Fibroblast of skin of abdomen (primary cell): ENCODE results near the gene ADARB1.
"Not testable (repeated sequence)": the region's sequence is repeated elsewhere in the genome, so short reads cannot be mapped to it uniquely, and the experiment has no call there.

Experiments
- DNase-seq: peaks from one replicate; pipeline ENCODE4 v3.0.0-alpha.2; 2013

The ADARB1 gene

GRCh38 chr21:45137612-45137937, 63.2 kb downstream of the ADARB1 start:
- DNase-seq: no peak

GRCh38 chr21:45138199-45139002, 64.0 kb downstream of the ADARB1 start:
- peak; percentile 63 for DNase-seq

- not testable (repeated sequence) for DNase-seq
Observed at GRCh38 chr21:45139003-45139360, 64.6 kb downstream of the ADARB1 start.

GRCh38 chr21:45139473-45139872, 65.1 kb downstream of the ADARB1 start:
- no peak for DNase-seq

GRCh38 chr21:45140346-45140940, 66.1 kb downstream of the ADARB1 start:
- peak; percentile 93 for DNase-seq

- DNase-seq: not testable (repeated sequence)
Observed at GRCh38 chr21:45140944-45141343, 66.6 kb downstream of the ADARB1 start.

- DNase-seq: no peak
Observed at GRCh38 chr21:45141507-45141906, 67.1 kb downstream of the ADARB1 start.

GRCh38 chr21:45142469-45143308, 68.3 kb downstream of the ADARB1 start:
- DNase-seq: peak; percentile 78

GRCh38 chr21:45143855-45144254, 69.5 kb downstream of the ADARB1 start:
- DNase-seq: no peak

- no peak for DNase-seq
Observed at GRCh38 chr21:45145146-45145545, 70.8 kb downstream of the ADARB1 start.

- DNase-seq: not testable (repeated sequence)
Observed at GRCh38 chr21:45145846-45146245, 71.5 kb downstream of the ADARB1 start.

GRCh38 chr21:45146306-45146705, 71.9 kb downstream of the ADARB1 start:
- DNase-seq: no peak

- DNase-seq: no peak
Observed at GRCh38 chr21:45146801-45147200, 72.4 kb downstream of the ADARB1 start.

GRCh38 chr21:45147473-45148315, 73.3 kb downstream of the ADARB1 start:
- no peak for DNase-seq

- no peak for DNase-seq
Observed at GRCh38 chr21:45148316-45148990, 74.1 kb downstream of the ADARB1 start.

- no peak for DNase-seq
Observed at GRCh38 chr21:45149021-45149420, 74.6 kb downstream of the ADARB1 start.

- no peak for DNase-seq
Observed at GRCh38 chr21:45150638-45151131, 76.3 kb downstream of the ADARB1 start.

- DNase-seq: no peak
Observed at GRCh38 chr21:45151445-45152160, 77.2 kb downstream of the ADARB1 start.

GRCh38 chr21:45152265-45152746, 77.9 kb downstream of the ADARB1 start:
- peak; percentile 38 for DNase-seq

GRCh38 chr21:45153358-45154318, 79.3 kb downstream of the ADARB1 start:
- peak; percentile 71 for DNase-seq
